Activated B cell treated with CpG ODN at 0.5 μM for 24 hours (primary cell): Measurements from ENCODE around the gene NDUFAF3. TPM values are rescaled to one million over a fixed set of nuclear protein-coding genes. Genes with fewer than 3 reads are reported as not detected.

Experiments
- ATAC-seq: fragments of 200-7000 bp; cut with Tn5 transposase; one replicate; pipeline ENCODE4 v1.10.0; 2021; ENCODE audit warnings: low read depth, mild to moderate bottlenecking, moderate library complexity
- CTCF ChIA-PET: fragments of 350-600 bp; sonication (Branson Sonifier 250); formaldehyde crosslinking; loops from one replicate; lab custom pipeline; 2021; ENCODE audit warnings: antibody characterized with exemption; lab: Charles Lee
- POLR2A ChIA-PET: fragments of 350-600 bp; sonication (Branson Sonifier 250); formaldehyde crosslinking; loops from one replicate; lab custom pipeline; 2021; ENCODE audit warnings: antibody characterized with exemption; lab: Charles Lee
- DNase-seq: peaks from one replicate; pipeline ENCODE4 v3.0.0; 2022
- H3K27ac Mint-ChIP-seq: one replicate; pipeline ENCODE4 v1.8.0; 2020; ENCODE audit warnings: mixed read lengths
- H3K27me3 Mint-ChIP-seq: one replicate; pipeline ENCODE4 v1.8.0; 2021; ENCODE audit warnings: mixed read lengths
- H3K36me3 Mint-ChIP-seq: one replicate; pipeline ENCODE4 v1.8.0; 2021; ENCODE audit warnings: low read depth, mixed read lengths
- H3K4me1 Mint-ChIP-seq: one replicate; pipeline ENCODE4 v1.8.0; 2021; ENCODE audit warnings: mixed read lengths
- H3K4me3 Mint-ChIP-seq: one replicate; pipeline ENCODE4 v1.8.0; 2020; ENCODE audit warnings: mild to moderate bottlenecking, mixed read lengths
- H3K9me3 Mint-ChIP-seq: one replicate; pipeline ENCODE4 v1.8.0; 2020; ENCODE audit warnings: mixed read lengths
- intact Hi-C: fragments of 100-400 bp; cut with micrococcal nuclease; formaldehyde crosslinking; loops from one replicate; pipeline ENCODE4 v1.15.1; 2024
- total RNA-seq: library from RNA; stranded (reverse); gene quantifications from 2 replicates; pipeline ENCODE4 v1.2.3, GENCODE V29; 2022
- TF ChIP-seq, protein P1 (sequence below): fragments of 200-600 bp; IDR thresholded peaks from one replicate; pipeline ENCODE4 v1.8.0; 2022; ENCODE audit warnings: antibody characterized with exemption, mild to moderate bottlenecking

Gene NDUFAF3, protein sequence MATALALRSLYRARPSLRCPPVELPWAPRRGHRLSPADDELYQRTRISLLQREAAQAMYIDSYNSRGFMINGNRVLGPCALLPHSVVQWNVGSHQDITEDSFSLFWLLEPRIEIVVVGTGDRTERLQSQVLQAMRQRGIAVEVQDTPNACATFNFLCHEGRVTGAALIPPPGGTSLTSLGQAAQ
- 86.3 and 86.5 TPM in 2 replicates for total RNA-seq

DNA sequence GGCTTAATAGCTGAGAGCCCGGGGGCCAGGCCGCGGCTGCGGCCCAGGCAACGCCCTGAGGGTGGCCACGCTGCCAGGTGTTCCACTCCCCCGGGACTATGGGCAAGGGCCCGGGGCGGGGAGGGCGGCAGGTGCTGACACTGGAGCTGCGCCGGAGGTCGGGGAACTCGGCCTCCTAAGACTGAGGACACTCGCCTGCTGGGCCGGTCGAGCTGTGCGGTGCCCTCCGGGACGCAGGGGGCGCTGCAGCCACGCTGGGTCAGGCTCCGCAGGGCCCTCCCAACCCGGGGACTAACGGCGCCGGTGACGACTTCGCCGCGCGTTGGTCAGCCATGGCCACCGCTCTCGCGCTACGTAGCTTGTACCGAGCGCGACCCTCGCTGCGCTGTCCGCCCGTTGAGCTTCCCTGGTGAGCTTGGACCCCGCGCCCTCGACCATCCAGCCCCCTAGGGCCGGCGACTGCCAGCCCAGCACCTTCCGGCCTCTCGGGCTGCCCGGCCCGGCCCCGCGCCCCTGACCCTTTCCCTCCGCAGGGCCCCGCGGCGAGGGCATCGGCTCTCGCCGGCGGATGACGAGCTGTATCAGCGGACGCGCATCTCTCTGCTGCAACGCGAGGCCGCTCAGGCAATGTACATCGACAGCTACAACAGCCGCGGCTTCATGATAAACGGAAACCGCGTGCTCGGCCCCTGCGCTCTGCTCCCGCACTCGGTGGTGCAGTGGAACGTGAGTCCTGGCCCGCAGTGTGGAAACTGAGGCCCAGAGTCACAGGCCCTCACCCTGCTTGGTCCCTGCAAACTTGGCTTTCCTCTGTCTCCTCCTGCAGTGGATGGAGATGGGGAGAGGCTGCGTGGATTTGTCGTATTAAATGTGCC lies at the start of gene NDUFAF3:
NDUFAF3 (plus strand) TSS at position 309 of the 875 bp plus-strand sequence; CDS start at position 333, 24 bp downstream.
- intact Hi-C loops: loop anchor here (1.0 to 10.0 kb wide), 11 partner anchors 7 to 1273 kb away; partner anchors contain the start of genes ARIH2, DAG1, HYAL3 and IFRD2
- CTCF ChIA-PET: interaction anchor here (1.0 to 3.6 kb wide), 9 partner anchors 7 to 72 kb away, joined by 3 to 30 read pairs (median 6); partner anchors contain the start of genes IMPDH2, P4HTM, QRICH1 and WDR6
- POLR2A ChIA-PET: interaction anchor here (0.5 to 14.9 kb wide), 33 partner anchors 7 to 1207 kb away, joined by 3 to 372 read pairs (median 5); partner anchors contain the start of genes ARIH2, DAG1, IMPDH2 and IP6K2
- peak within 1 kb of the TSS; percentile 94 for H3K4me3 Mint-ChIP-seq
- TF ChIP-seq, protein P1, sequence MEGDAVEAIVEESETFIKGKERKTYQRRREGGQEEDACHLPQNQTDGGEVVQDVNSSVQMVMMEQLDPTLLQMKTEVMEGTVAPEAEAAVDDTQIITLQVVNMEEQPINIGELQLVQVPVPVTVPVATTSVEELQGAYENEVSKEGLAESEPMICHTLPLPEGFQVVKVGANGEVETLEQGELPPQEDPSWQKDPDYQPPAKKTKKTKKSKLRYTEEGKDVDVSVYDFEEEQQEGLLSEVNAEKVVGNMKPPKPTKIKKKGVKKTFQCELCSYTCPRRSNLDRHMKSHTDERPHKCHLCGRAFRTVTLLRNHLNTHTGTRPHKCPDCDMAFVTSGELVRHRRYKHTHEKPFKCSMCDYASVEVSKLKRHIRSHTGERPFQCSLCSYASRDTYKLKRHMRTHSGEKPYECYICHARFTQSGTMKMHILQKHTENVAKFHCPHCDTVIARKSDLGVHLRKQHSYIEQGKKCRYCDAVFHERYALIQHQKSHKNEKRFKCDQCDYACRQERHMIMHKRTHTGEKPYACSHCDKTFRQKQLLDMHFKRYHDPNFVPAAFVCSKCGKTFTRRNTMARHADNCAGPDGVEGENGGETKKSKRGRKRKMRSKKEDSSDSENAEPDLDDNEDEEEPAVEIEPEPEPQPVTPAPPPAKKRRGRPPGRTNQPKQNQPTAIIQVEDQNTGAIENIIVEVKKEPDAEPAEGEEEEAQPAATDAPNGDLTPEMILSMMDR: peak; percentile 39
- no peaks in the 10 kb centered on the region for H3K27me3 Mint-ChIP-seq
- H3K27ac Mint-ChIP-seq: peak within 1 kb of the TSS; percentile 97
- peaks cover 66% of the 10 kb centered on the region for H3K4me1 Mint-ChIP-seq
- H3K36me3 Mint-ChIP-seq: peaks cover 49% of the 10 kb centered on the region
- DNase-seq (peak; percentile 94), ATAC-seq (peak; percentile 67)
- H3K9me3 Mint-ChIP-seq: no peaks in the 10 kb centered on the region

DNA sequence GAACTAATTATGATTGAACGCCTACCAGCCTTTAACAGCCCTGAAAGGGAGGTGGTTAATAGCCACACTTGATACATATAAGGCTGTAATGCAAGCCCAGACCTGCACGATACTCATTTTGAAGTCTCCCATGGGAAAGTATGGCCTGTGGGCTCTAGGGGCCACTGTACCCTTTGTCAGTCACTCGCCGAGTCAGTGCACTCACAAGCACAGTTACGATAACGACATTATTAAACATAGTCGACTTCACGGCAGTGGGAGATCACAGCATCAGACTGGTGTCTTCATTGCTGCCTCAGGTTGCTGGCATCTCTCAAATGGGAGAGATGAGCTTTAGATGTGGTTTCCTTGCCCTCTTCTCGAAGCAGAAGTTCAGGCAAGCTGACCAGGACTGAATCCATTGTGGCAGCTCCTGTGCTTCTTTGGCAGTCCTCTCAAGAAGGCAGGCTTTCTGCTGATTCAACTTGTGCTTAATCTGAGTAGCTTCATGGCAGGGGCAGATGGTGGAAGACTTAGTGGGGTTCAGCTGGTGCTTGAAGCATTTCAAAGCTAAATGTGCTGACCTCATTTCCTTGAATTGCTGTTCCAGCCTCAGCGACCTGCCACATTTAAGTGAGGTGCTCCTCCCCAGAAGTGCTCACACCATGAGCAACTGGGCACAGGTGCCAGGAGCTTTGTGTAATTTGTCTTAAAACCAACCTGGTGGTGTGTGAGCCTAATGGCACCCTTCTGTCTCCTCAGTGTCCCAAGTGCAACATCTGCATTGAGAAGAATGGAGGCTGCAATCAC lies 47.7 kb upstream of the NDUFAF3 start:
- no peak overlapping the region for H3K4me3 Mint-ChIP-seq
- no peak for DNase-seq
- H3K27ac Mint-ChIP-seq: no peak overlapping the region
- H3K36me3 Mint-ChIP-seq: peaks cover 78% of the 10 kb centered on the region
- H3K9me3 Mint-ChIP-seq: no peaks in the 10 kb centered on the region
- H3K4me1 Mint-ChIP-seq: no peaks in the 10 kb centered on the region
- no peak for ATAC-seq
- CTCF ChIA-PET: no interaction called here
- no peaks in the 10 kb centered on the region for H3K27me3 Mint-ChIP-seq
- intact Hi-C loops: no loop called here
- POLR2A ChIA-PET: interaction anchor here (0.5 kb wide), 2 partner anchors 32 to 1999 kb away, joined by 3 to 8 read pairs; no protein-coding TSS in a partner anchor
- TF ChIP-seq, protein P1: no peak

DNA sequence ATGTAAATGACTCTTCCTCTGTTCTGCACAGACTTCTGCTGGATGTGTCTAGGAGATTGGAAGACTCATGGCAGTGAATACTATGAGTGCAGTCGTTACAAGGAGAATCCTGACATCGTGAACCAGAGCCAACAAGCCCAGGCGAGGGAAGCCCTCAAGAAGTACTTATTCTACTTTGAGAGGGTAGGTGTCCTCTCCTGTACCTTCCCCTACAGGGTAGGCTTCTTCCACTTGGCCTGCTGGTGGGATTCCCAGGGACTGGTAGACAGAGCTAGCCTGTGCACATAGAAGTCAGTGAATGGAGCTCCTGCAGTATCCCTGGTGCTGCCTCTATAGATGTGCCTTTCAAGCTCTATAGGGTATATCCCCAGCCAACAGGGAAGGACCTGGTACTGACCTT lies 42.5 kb upstream of the NDUFAF3 start:
- Mint-ChIP-seq H3K4me1 (no peaks in the 10 kb centered on the region), H3K4me3 (no peak overlapping the region), H3K9me3 (no peaks in the 10 kb centered on the region), H3K27me3 (no peaks in the 10 kb centered on the region), H3K27ac (no peak overlapping the region), H3K36me3 (peaks cover 80% of the 10 kb centered on the region)
- TF ChIP-seq, protein P1: no peak
- CTCF ChIA-PET: no interaction called here
- ATAC-seq (no peak), DNase-seq (no peak)
- intact Hi-C loops: no loop called here
- POLR2A ChIA-PET: no interaction called here

DNA sequence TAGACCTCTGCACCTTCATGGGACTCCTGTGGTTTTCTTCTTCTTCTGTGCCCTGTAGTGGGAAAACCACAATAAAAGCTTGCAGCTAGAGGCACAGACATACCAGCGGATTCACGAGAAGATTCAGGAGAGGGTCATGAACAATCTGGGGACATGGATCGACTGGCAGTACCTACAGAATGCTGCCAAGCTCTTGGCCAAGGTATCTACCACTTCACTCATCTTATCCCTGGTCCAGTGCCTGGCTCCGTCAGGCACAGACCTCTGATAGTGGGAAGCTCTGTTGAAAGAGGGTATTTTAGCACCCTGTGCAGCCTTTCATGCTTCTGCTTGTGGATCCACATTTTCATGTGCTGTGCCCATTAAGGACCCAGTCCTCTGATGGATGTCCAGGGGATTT lies 41.6 kb upstream of the NDUFAF3 start:
- ATAC-seq: no peak
- H3K27ac Mint-ChIP-seq: no peak overlapping the region

More for the DNA sequence above, 41.6 kb upstream of the NDUFAF3 start:
- DNase-seq: no peak
- ChIA-PET POLR2A (interaction anchor here (0.5 kb wide), 1 partner anchor 500 kb away, joined by 4 read pairs; no protein-coding TSS in a partner anchor), CTCF (no interaction called here)
- no peaks in the 10 kb centered on the region for H3K27me3 Mint-ChIP-seq
- H3K9me3 Mint-ChIP-seq: no peaks in the 10 kb centered on the region
- H3K4me3 Mint-ChIP-seq: no peak overlapping the region
- H3K36me3 Mint-ChIP-seq: peaks cover 79% of the 10 kb centered on the region
- TF ChIP-seq, protein P1: no peak
- intact Hi-C loops: no loop called here
- no peaks in the 10 kb centered on the region for H3K4me1 Mint-ChIP-seq
